ENCODE data around the gene ARID4B. TPM values are rescaled to one million over a fixed set of nuclear protein-coding genes. Genes with fewer than 3 reads are reported as not detected.

The ARID4B gene
- total and polyA plus RNA-seq, 2 of the 13 experiments (the other 11 are each of a cell fraction or from before 2014, with no cell fraction given): 9.7 to 24.6 TPM

DNA sequence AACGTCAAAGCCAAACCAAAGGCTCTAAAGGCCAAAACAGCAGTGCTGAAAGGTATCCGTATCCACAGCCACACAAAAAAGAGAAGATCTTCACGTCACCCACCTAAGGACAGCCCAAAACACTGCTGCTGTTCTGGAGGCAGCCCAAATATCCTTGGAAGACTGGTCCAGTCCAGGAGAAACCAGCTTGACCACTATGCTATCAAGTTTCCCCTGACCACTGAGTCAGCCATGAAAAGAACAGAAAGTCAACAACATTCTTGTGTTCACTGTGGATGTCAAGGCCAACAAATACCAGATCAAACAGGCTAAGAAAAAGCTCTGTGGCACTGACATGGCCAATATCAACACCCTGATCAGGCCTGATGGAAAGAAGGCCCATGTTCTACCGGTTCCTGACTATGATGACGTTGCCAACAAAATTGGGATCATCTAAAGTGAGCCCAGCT lies 32.1 kb downstream of the ARID4B start (continued):
- TF ChIP-seq ISL2 (CRISPR knock-in tag; IDR thresholded peaks at IDR 0.05) (peak; percentile 83), EED (CRISPR knock-in tag; IDR thresholded peaks at IDR 0.05) (no peak), MIXL1 (CRISPR knock-in tag; IDR thresholded peaks at IDR 0.05) (peak; percentile 80; the same call in 1 of the 2 replicates), NFATC3 (CRISPR knock-in tag; IDR thresholded peaks at IDR 0.05) (no peak), MED8 (CRISPR knock-in tag; IDR thresholded peaks at IDR 0.05; ENCODE audit: insufficient replicate concordance) (no peak), ZNF589 (CRISPR knock-in tag; conservative IDR thresholded peaks at IDR 0.05) (no peak), ELF1 (CRISPR knock-in tag; IDR thresholded peaks at IDR 0.05) (no peak), NFKBIZ (CRISPR knock-in tag; IDR thresholded peaks at IDR 0.05) (no peak), HDAC6 (IDR thresholded peaks at IDR 0.05; ENCODE audit: low read depth, low read length) (no peak), TP53 (CRISPR knock-in tag; conservative IDR thresholded peaks at IDR 0.05) (no peak), KLF13 (CRISPR knock-in tag; IDR thresholded peaks at IDR 0.05) (no peak), BHLHE40 (IDR thresholded peaks at IDR 0.05; ENCODE audit: low read length) (no peak), FOXC1 (CRISPR knock-in tag; IDR thresholded peaks at IDR 0.05; ENCODE audit: borderline replicate concordance) (no peak), TBL1XR1 (IDR thresholded peaks at IDR 0.05; ENCODE audit: borderline replicate concordance, low read length, partially characterized antibody) (no peak), AGO2 (optimal IDR thresholded peaks at IDR 0.05; ENCODE audit: low read depth, low read length) (no peak), ZNF260 (CRISPR knock-in tag; IDR thresholded peaks at IDR 0.05; ENCODE audit: borderline replicate concordance, low read depth) (no peak)
- TF ChIP-seq, protein P1, sequence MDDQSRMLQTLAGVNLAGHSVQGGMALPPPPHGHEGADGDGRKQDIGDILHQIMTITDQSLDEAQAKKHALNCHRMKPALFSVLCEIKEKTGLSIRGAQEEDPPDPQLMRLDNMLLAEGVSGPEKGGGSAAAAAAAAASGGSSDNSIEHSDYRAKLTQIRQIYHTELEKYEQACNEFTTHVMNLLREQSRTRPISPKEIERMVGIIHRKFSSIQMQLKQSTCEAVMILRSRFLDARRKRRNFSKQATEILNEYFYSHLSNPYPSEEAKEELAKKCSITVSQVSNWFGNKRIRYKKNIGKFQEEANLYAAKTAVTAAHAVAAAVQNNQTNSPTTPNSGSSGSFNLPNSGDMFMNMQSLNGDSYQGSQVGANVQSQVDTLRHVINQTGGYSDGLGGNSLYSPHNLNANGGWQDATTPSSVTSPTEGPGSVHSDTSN (CRISPR knock-in tag; IDR thresholded peaks at IDR 0.05; ENCODE audit: borderline replicate concordance): no peak
- TF ChIP-seq, protein P2, sequence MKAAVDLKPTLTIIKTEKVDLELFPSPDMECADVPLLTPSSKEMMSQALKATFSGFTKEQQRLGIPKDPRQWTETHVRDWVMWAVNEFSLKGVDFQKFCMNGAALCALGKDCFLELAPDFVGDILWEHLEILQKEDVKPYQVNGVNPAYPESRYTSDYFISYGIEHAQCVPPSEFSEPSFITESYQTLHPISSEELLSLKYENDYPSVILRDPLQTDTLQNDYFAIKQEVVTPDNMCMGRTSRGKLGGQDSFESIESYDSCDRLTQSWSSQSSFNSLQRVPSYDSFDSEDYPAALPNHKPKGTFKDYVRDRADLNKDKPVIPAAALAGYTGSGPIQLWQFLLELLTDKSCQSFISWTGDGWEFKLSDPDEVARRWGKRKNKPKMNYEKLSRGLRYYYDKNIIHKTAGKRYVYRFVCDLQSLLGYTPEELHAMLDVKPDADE (CRISPR knock-in tag; IDR thresholded peaks at IDR 0.05): no peak
- TF ChIP-seq, protein P3, sequence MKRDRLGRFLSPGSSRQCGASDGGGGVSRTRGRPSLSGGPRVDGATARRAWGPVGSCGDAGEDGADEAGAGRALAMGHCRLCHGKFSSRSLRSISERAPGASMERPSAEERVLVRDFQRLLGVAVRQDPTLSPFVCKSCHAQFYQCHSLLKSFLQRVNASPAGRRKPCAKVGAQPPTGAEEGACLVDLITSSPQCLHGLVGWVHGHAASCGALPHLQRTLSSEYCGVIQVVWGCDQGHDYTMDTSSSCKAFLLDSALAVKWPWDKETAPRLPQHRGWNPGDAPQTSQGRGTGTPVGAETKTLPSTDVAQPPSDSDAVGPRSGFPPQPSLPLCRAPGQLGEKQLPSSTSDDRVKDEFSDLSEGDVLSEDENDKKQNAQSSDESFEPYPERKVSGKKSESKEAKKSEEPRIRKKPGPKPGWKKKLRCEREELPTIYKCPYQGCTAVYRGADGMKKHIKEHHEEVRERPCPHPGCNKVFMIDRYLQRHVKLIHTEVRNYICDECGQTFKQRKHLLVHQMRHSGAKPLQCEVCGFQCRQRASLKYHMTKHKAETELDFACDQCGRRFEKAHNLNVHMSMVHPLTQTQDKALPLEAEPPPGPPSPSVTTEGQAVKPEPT (CRISPR knock-in tag; IDR thresholded peaks at IDR 0.05; ENCODE audit: low read depth): no peak
- TF ChIP-seq, protein P4, sequence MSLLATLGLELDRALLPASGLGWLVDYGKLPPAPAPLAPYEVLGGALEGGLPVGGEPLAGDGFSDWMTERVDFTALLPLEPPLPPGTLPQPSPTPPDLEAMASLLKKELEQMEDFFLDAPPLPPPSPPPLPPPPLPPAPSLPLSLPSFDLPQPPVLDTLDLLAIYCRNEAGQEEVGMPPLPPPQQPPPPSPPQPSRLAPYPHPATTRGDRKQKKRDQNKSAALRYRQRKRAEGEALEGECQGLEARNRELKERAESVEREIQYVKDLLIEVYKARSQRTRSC (CRISPR knock-in tag; IDR thresholded peaks at IDR 0.05; ENCODE audit: low read depth): no peak
- TF ChIP-seq, protein P5, sequence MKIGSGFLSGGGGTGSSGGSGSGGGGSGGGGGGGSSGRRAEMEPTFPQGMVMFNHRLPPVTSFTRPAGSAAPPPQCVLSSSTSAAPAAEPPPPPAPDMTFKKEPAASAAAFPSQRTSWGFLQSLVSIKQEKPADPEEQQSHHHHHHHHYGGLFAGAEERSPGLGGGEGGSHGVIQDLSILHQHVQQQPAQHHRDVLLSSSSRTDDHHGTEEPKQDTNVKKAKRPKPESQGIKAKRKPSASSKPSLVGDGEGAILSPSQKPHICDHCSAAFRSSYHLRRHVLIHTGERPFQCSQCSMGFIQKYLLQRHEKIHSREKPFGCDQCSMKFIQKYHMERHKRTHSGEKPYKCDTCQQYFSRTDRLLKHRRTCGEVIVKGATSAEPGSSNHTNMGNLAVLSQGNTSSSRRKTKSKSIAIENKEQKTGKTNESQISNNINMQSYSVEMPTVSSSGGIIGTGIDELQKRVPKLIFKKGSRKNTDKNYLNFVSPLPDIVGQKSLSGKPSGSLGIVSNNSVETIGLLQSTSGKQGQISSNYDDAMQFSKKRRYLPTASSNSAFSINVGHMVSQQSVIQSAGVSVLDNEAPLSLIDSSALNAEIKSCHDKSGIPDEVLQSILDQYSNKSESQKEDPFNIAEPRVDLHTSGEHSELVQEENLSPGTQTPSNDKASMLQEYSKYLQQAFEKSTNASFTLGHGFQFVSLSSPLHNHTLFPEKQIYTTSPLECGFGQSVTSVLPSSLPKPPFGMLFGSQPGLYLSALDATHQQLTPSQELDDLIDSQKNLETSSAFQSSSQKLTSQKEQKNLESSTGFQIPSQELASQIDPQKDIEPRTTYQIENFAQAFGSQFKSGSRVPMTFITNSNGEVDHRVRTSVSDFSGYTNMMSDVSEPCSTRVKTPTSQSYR (CRISPR knock-in tag; IDR thresholded peaks at IDR 0.05; ENCODE audit: borderline replicate concordance): no peak

All from HepG2 (cell line).